Ovary (tissue), 9 donors: Measurements from ENCODE around the gene USH2A. TPM values are rescaled to one million over a fixed set of nuclear protein-coding genes. Genes with fewer than 3 reads are reported as not detected.

Source experiments
- DNase-seq, 5 donors: peaks; one replicate each; pipeline ENCODE4 v3.0.0-alpha.2; 2019 to 2020
- H3K27ac ChIP-seq, 2 donors: fragments of 200-600 bp; one replicate each; pipeline versions ENCODE4 v1.5.1 to v1.8.0; 2019 to 2022
- H3K27me3 ChIP-seq: fragments of 200-600 bp; one replicate; pipeline ENCODE4 v1.8.0; 2022
- H3K36me3 ChIP-seq: fragments of 200-600 bp; sonication (generic); one replicate; pipeline ENCODE4 v1.5.1; 2019
- H3K4me1 ChIP-seq: one replicate; pipeline ENCODE4 v1.8.1; 2013; ENCODE audit warnings: mild to moderate bottlenecking, moderate library complexity; ENCODE audit not compliant: insufficient read depth
- H3K4me3 ChIP-seq: fragments of 200-600 bp; sonication (generic); one replicate; pipeline ENCODE4 v1.5.1; 2017
- H3K9me3 ChIP-seq, 2 donors: fragments of 200-600 bp in 1 of 2; sonication (generic) in 1 of 2; one replicate each; pipeline versions ENCODE4 v1.5.1 to v1.8.1; 2013 to 2019; ENCODE audit warnings: mild to moderate bottlenecking in 1 of 2, moderate library complexity in 1 of 2
- CTCF ChIP-seq, 3 donors: fragments of 450-650 bp in 2 of 3; fragments of 200-600 bp in 1 of 3; IDR thresholded peaks; one replicate each; pipeline versions ENCODE4 v1.5.1 to v1.8.0; 2016 to 2022; ENCODE audit warnings: antibody characterized with exemption in 3 of 3, mild to moderate bottlenecking in 1 of 3
- EP300 ChIP-seq: sonication (generic); formaldehyde crosslinking; IDR thresholded peaks from one replicate; pipeline ENCODE4 v1.6.1; 2017; ENCODE audit warnings: antibody characterized with exemption
- POLR2A ChIP-seq: fragments of 450-650 bp; IDR thresholded peaks from one replicate; pipeline ENCODE4 v1.6.1; 2017; ENCODE audit warnings: antibody characterized with exemption, mild to moderate bottlenecking, moderate library complexity
- WGBS, 3 donors: extraction: QIAGEN DNeasy Blood & Tissue Kit in 1 of 3; methylation state at CpG; one replicate each; pipeline versions ENCODE4 v1.1.5 to v1.1.7; 2013 to 2017; 5-methylcytosine and 5-hydroxymethylcytosine counted together
- intact Hi-C, 4 donors: fragments of 100-400 bp; cut with DNase I; formaldehyde crosslinking; loops; one replicate each; pipeline versions ENCODE4 v1.11.0 to v1.15.1; 2022 to 2023
- polyA plus RNA-seq, 2 donors: library from polyadenylated mRNA; stranded (reverse); fragments of 200-250 nt in 1 of 2; fragments of 350-450 nt in 1 of 2; fragmentation: Illumina TruSeq in 1 of 2; extraction: RNeasy Lipid Tissue Mini Kit (QIAGEN cat#74804) in 1 of 2; gene quantifications; one replicate each; pipeline ENCODE4 v1.2.3, GENCODE V29; 2013 to 2014
- total RNA-seq, 7 donors: library from RNA; depleted of rRNA in 2 of 7; stranded (reverse); fragments of >200 nt in 2 of 7; fragmentation: NEBNext Ultra II Directional in 3 of 7; extraction: Animal tissue kit (Norgen Biotek cat#: 25700) in 3 of 7; gene quantifications; one replicate each; pipeline versions ENCODE4 v1.1.0 to v1.2.4, GENCODE V29; 2016 to 2023
- donor health status: DM: no; HTN: no; CAD: no; lungs with moderate emphysema.
- donor health status: DM: no; HTN: no; CAD: no.
- donor health status: Bipolar disorder and iron deficiency.
- donor health status: DM: yes; HTN: yes; CAD: no.
- donor health status: DM: no; HTN: no; CAD: no.
- donor health status: DM: yes; HTN: yes; CAD: no.

USH2A gene
- total and polyA plus RNA-seq, 9 donors: 0.01 to 0.11 TPM; not detected in 7

GRCh38 chr1:216190438-216190837, 232.8 kb downstream of the USH2A start:
- intact Hi-C loops: no loop called here
- TF ChIP-seq EP300 (no peak), POLR2A (no peak), CTCF (IDR thresholded peaks at IDR 0.05) (no peak)
- Histone ChIP-seq H3K36me3 (no peaks in the 10 kb centered on the region), H3K27me3 (no peaks in the 10 kb centered on the region), H3K4me3 (no peak overlapping the region), H3K9me3 (no peaks in the 10 kb centered on the region), H3K27ac (no peak overlapping the region), H3K4me1 (no peaks in the 10 kb centered on the region)
- no peak for DNase-seq
- 71 to 78% (median 77%) methylated on average over 4 of the region's 4 CpGs for WGBS, 3 donors

GRCh38 chr1:216186816-216187215, 236.4 kb downstream of the USH2A start:
- Histone ChIP-seq H3K27me3 (no peaks in the 10 kb centered on the region), H3K9me3 (no peaks in the 10 kb centered on the region), H3K4me3 (no peak overlapping the region), H3K36me3 (no peaks in the 10 kb centered on the region), H3K4me1 (no peaks in the 10 kb centered on the region), H3K27ac (no peak overlapping the region)
- intact Hi-C loops: no loop called here
- DNase-seq: no peak
- WGBS, 3 donors: 38 to 41% (median 40%) methylated on average over 2 of the region's 2 CpGs
- TF ChIP-seq EP300: no peak

GRCh38 chr1:216186141-216186540, 237.1 kb downstream of the USH2A start:
- TF ChIP-seq EP300: no peak
- no peak for TF ChIP-seq POLR2A
- no peak for TF ChIP-seq CTCF (IDR thresholded peaks at IDR 0.05)
- no peaks in the 10 kb centered on the region for H3K4me1 ChIP-seq
- no peaks in the 10 kb centered on the region for H3K36me3 ChIP-seq
- no peak for DNase-seq
- WGBS, 3 donors: 75 to 82% (median 78%) methylated on average over 2 of the region's 2 CpGs
- no peaks in the 10 kb centered on the region for H3K9me3 ChIP-seq
- no peaks in the 10 kb centered on the region for H3K27me3 ChIP-seq
- H3K27ac ChIP-seq: no peak overlapping the region
- intact Hi-C loops: no loop called here
- no peak overlapping the region for H3K4me3 ChIP-seq

GRCh38 chr1:216184126-216184680, 239.0 kb downstream of the USH2A start:
- Histone ChIP-seq H3K4me3 (no peak overlapping the region), H3K9me3 (no peaks in the 10 kb centered on the region), H3K4me1 (no peaks in the 10 kb centered on the region), H3K36me3 (no peaks in the 10 kb centered on the region), H3K27me3 (no peaks in the 10 kb centered on the region), H3K27ac (no peak overlapping the region)
- 23 to 44% (median 32%) methylated on average over 2 of the region's 2 CpGs for WGBS, 3 donors
- DNase-seq: no peak
- no peak for TF ChIP-seq POLR2A
- TF ChIP-seq EP300: no peak
- TF ChIP-seq CTCF (IDR thresholded peaks at IDR 0.05): no peak
- intact Hi-C loops: no loop called here

GRCh38 chr1:216183454-216183853, 239.8 kb downstream of the USH2A start:
- WGBS, 3 donors: 52 to 66% (median 57%) methylated on average over 6 of the region's 6 CpGs
- no peak for DNase-seq
- Histone ChIP-seq H3K4me1 (no peaks in the 10 kb centered on the region), H3K27me3 (no peaks in the 10 kb centered on the region), H3K9me3 (no peaks in the 10 kb centered on the region), H3K27ac (no peak overlapping the region), H3K4me3 (no peak overlapping the region), H3K36me3 (no peaks in the 10 kb centered on the region)
- no peak for TF ChIP-seq EP300
- no peak for TF ChIP-seq CTCF (IDR thresholded peaks at IDR 0.05)
- intact Hi-C loops: no loop called here
